Mesendoderm (in vitro differentiated cells): Measurements from ENCODE around the gene STX17.
A peak's percentile ranks its signal among the peaks of the same experiment; 100 is the strongest.

Experiments
- DNase-seq: peaks from one replicate; pipeline ENCODE4 v3.0.0; 2013
- H2AK5ac ChIP-seq: 2 replicates; pipeline ENCODE4 v1.6.1; 2013; ENCODE audit warnings: low read length, inconsistent platforms
- H2BK120ac ChIP-seq: 2 replicates; pipeline ENCODE4 v1.6.1; 2013; ENCODE audit warnings: low read depth, mild to moderate bottlenecking, low read length, moderate library complexity, mixed read lengths
- H2BK15ac ChIP-seq: replicated peaks from 2 replicates; pipeline ENCODE4 v1.6.1; 2013; ENCODE audit warnings: low read depth, mild to moderate bottlenecking, moderate library complexity
- H2BK5ac ChIP-seq: 2 replicates; pipeline ENCODE4 v1.6.1; 2013; ENCODE audit warnings: low read length, inconsistent platforms
- H3K18ac ChIP-seq: 2 replicates; pipeline ENCODE4 v1.6.1; 2013; ENCODE audit warnings: mild to moderate bottlenecking, low read length, mixed read lengths
- H3K23ac ChIP-seq: one replicate; pipeline ENCODE4 v1.6.1; 2013; ENCODE audit warnings: low read length
- H3K27ac ChIP-seq: 2 replicates; pipeline ENCODE4 v1.5.1; 2013; ENCODE audit warnings: low read depth, mild to moderate bottlenecking, inconsistent platforms, low read length, moderate library complexity
- H3K27me3 ChIP-seq: 2 replicates; pipeline ENCODE4 v1.6.1; 2013; ENCODE audit warnings: low read length, control low read depth, mild to moderate bottlenecking, inconsistent platforms; ENCODE audit not compliant: insufficient read depth, poor library complexity
- H3K36me3 ChIP-seq: 2 replicates; pipeline ENCODE4 v1.6.1; 2013; ENCODE audit warnings: low read length, inconsistent platforms; ENCODE audit not compliant: control insufficient read depth, insufficient read depth
- H3K4ac ChIP-seq: one replicate; pipeline ENCODE4 v1.6.1; 2013; ENCODE audit warnings: low read depth, mild to moderate bottlenecking, low read length, moderate library complexity
- H3K4me1 ChIP-seq: 2 replicates; pipeline ENCODE4 v1.6.1; 2013; ENCODE audit warnings: low read depth, low read length, inconsistent platforms; ENCODE audit not compliant: control insufficient read depth
- H3K4me2 ChIP-seq: 2 replicates; pipeline ENCODE4 v1.6.1; 2013; ENCODE audit warnings: low read length
- H3K4me3 ChIP-seq: 2 replicates; pipeline ENCODE4 v1.5.1; 2013; ENCODE audit warnings: mild to moderate bottlenecking, low read length
- H3K56ac ChIP-seq: one replicate; pipeline ENCODE4 v1.6.1; 2013; ENCODE audit warnings: low read length
- H3K79me1 ChIP-seq: 2 replicates; pipeline ENCODE4 v1.6.1; 2013; ENCODE audit warnings: low read length, inconsistent platforms
- H3K79me2 ChIP-seq: 2 replicates; pipeline ENCODE4 v1.6.1; 2013; ENCODE audit warnings: mild to moderate bottlenecking, low read length; ENCODE audit not compliant: control insufficient read depth, insufficient read depth
- H3K9ac ChIP-seq: 2 replicates; pipeline ENCODE4 v1.6.1; 2013; ENCODE audit warnings: low read length, inconsistent platforms
- H4K5ac ChIP-seq: one replicate; pipeline ENCODE4 v1.6.1; 2013; ENCODE audit warnings: low read length
- H4K8ac ChIP-seq: one replicate; pipeline ENCODE4 v1.6.1; 2013; ENCODE audit warnings: low read depth, mild to moderate bottlenecking, control low read depth, low read length, moderate library complexity
- WGBS: extraction: QIAGEN DNeasy Blood & Tissue Kit; methylation state at CpG from one replicate; pipeline ENCODE4 v1.1.7; 2013; ENCODE audit warnings: low lambda C conversion rate, missing lambda C conversion rate; ENCODE audit not compliant: insufficient coverage; ENCODE audit errors: extremely low coverage; 5-methylcytosine and 5-hydroxymethylcytosine counted together

The STX17 gene

DNA sequence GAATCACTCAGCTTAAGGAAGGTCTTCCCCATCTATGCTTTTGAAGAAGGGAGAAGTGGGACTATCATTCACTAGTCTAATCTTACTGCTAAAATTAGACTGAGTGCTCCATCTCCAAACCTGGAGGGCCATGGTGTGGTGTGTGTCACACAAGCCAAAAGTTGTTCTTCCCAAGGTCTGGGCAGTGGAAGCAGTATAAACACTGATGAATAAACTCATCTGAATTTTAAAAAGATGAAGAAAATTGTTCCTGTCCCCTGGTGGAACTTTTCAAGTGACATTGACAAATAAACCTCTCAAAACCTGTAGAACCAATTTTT, 16.2 kb downstream of the STX17 start:
- Histone ChIP-seq H3K27ac (no peak overlapping the region), H2AK5ac (no peak overlapping the region), H4K5ac (no peak overlapping the region), H2BK120ac (no peak overlapping the region), H3K27me3 (no peaks in the 10 kb centered on the region), H3K23ac (no peak overlapping the region), H3K18ac (no peak overlapping the region), H3K4me1 (peaks cover 4% of the 10 kb centered on the region), H3K9ac (no peak overlapping the region), H3K4me2 (no peak overlapping the region), H4K8ac (no peak overlapping the region), H3K4me3 (no peak overlapping the region), H3K79me1 (no peaks in the 10 kb centered on the region), H3K56ac (no peak overlapping the region), H3K36me3 (no peaks in the 10 kb centered on the region), H3K4ac (no peak overlapping the region), H2BK5ac (no peak overlapping the region), H3K79me2 (no peaks in the 10 kb centered on the region), H2BK15ac (no peak overlapping the region)
- DNase-seq: no peak

DNA sequence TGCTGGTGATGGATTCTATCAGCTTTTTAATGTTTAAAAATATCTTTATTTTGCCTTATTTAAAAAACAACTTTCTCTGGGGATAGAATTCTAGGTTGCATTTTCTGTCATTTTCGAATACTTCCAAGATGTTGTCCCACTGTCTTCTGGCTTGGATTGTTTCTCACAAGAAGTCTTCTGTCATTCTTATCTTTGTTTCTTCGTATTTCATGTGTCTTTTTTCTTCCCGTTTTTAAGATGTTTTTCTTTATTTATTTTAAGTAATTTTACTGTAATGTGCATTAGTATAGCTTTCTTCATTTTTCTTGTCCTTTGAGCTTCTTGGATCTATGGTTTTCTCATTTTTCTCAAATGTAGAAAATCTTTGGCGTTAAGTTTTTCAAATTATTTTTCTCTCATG, 19.1 kb downstream of the STX17 start:
- no peak overlapping the region for H2AK5ac ChIP-seq
- no peak overlapping the region for H3K23ac ChIP-seq
- no peak overlapping the region for H2BK15ac ChIP-seq
- H4K8ac ChIP-seq: no peak overlapping the region
- H3K56ac ChIP-seq: no peak overlapping the region
- H3K79me2 ChIP-seq: no peaks in the 10 kb centered on the region
- H3K4ac ChIP-seq: no peak overlapping the region
- H3K27ac ChIP-seq: no peak overlapping the region
- no CpG with 5 or more reads among the region's 4 CpGs for WGBS
- peak; percentile 3 for DNase-seq
- no peak overlapping the region for H3K4me2 ChIP-seq
- no peaks in the 10 kb centered on the region for H3K27me3 ChIP-seq
- no peaks in the 10 kb centered on the region for H3K36me3 ChIP-seq
- H2BK120ac ChIP-seq: no peak overlapping the region
- peaks cover 4% of the 10 kb centered on the region for H3K4me1 ChIP-seq
- H4K5ac ChIP-seq: no peak overlapping the region
- no peak overlapping the region for H3K4me3 ChIP-seq
- H2BK5ac ChIP-seq: no peak overlapping the region
- no peak overlapping the region for H3K18ac ChIP-seq
- no peak overlapping the region for H3K9ac ChIP-seq
- H3K79me1 ChIP-seq: no peaks in the 10 kb centered on the region

DNA sequence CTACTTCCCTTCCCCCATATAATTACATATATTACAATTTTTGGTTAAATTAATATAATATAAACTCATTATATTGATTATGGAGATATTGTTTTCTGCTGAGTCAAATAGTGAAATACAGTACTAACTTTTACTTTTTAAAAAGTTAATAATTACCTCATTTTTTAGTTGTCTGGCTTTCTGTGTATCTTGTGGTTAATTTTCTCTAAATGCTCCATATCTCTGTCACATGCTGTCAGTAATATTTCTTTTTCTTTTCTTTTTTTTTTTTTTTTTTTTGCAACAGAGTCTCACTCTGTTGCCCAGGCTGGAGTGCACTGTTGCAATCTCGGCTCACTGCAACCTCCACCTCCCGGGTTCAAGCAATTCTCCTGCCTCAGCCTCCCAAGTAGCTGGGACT, 23.2 kb downstream of the STX17 start:
- no CpG with 5 or more reads among the region's 2 CpGs for WGBS

DNA sequence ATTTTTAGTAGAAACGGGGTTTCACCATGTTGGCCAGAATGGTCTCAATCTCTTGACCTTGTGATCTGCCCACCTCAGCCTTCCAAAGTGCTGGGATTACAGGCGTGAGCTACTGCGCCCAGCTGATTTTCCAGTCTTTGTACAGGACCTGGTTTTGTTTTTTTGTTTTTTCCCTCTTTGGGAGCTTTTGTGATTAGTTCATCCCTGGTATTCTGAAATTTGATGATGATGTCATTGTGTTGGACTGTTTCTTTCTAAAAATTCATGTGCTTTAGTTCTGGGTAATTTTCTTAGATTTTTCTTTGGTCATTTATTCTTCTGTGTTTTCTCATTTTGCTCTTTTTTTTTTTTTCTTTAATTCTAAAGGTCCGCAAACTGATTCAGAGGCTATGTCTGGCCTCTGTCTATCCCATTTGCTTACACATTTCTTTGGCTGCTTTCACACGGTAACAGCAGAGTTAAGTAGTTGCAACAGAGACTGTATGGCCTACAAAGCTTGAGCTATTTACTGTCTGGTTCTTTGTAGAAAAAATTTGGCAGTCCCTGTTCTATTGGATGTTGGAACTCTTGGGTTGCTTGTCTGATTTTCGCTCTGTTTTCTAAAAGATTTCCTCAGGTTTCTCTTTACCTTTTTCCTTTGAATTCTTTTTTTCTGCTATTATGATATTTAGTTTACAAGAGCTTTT, 24.8 kb downstream of the STX17 start:
- Histone ChIP-seq H3K79me1 (no peaks in the 10 kb centered on the region), H2AK5ac (no peak overlapping the region), H3K27me3 (no peaks in the 10 kb centered on the region), H3K56ac (no peak overlapping the region), H2BK15ac (no peak overlapping the region), H3K23ac (no peak overlapping the region), H3K36me3 (no peaks in the 10 kb centered on the region), H3K4me1 (no peaks in the 10 kb centered on the region), H3K9ac (no peak overlapping the region), H2BK5ac (no peak overlapping the region), H3K18ac (no peak overlapping the region), H2BK120ac (no peak overlapping the region), H4K8ac (no peak overlapping the region), H3K27ac (no peak overlapping the region), H3K4ac (no peak overlapping the region), H4K5ac (no peak overlapping the region), H3K4me3 (no peak overlapping the region), H3K4me2 (no peak overlapping the region), H3K79me2 (no peaks in the 10 kb centered on the region)
- DNase-seq: no peak
- WGBS: no CpG with 5 or more reads among the region's 6 CpGs

More for the DNA sequence above, 23.2 kb downstream of the STX17 start:
- Histone ChIP-seq H4K8ac (no peak overlapping the region), H3K18ac (no peak overlapping the region), H2BK120ac (no peak overlapping the region), H3K4me2 (no peak overlapping the region), H3K56ac (no peak overlapping the region), H3K4ac (no peak overlapping the region), H3K23ac (no peak overlapping the region), H3K4me1 (no peaks in the 10 kb centered on the region), H3K79me2 (no peaks in the 10 kb centered on the region), H3K27ac (no peak overlapping the region), H2AK5ac (no peak overlapping the region), H4K5ac (no peak overlapping the region), H2BK15ac (no peak overlapping the region), H3K4me3 (no peak overlapping the region), H3K27me3 (no peaks in the 10 kb centered on the region), H3K79me1 (no peaks in the 10 kb centered on the region), H2BK5ac (no peak overlapping the region), H3K9ac (no peak overlapping the region), H3K36me3 (no peaks in the 10 kb centered on the region)
- DNase-seq: no peak

DNA sequence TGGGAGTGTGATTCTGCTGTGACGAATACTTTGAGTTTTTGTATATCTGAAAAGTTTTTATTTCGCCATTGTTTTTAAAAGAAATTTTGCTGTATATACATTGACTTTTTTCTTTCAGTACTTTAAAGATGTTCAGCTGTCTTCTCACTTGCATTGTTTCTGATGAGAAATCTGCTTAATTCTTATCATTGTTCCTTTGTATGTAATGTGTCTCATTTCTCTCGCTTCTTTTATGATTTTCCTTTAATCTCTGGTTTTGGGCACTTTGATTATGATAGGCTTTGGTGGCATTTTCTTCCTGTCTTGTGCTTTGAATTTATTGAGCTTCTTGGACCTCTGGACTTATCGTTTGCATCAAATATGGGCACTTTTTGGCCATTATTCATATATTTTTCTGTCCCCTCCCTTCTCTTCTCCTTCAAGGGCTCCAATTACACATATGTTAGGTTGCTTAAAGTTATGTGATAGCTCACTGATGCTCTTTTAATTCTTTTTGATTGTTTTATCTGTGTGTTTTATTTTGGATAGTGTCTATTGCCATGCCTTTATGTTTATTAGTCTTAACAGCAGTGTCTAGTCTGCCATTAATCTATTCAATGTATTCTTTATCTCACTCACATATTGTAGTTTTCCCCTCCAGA, 30.6 kb downstream of the STX17 start:
- no peak for DNase-seq
- no peak overlapping the region for H2BK120ac ChIP-seq
- H3K56ac ChIP-seq: no peak overlapping the region
- no peak overlapping the region for H3K9ac ChIP-seq
- no peaks in the 10 kb centered on the region for H3K27me3 ChIP-seq
- no peak overlapping the region for H3K4ac ChIP-seq
- no peak overlapping the region for H4K5ac ChIP-seq
- H2AK5ac ChIP-seq: no peak overlapping the region
- no peaks in the 10 kb centered on the region for H3K36me3 ChIP-seq
- no peak overlapping the region for H3K27ac ChIP-seq
- no CpG with 5 or more reads among the region's 4 CpGs for WGBS
- H3K23ac ChIP-seq: no peak overlapping the region
- H2BK5ac ChIP-seq: no peak overlapping the region
- no peak overlapping the region for H4K8ac ChIP-seq
- no peaks in the 10 kb centered on the region for H3K79me2 ChIP-seq
- H2BK15ac ChIP-seq: no peak overlapping the region
- no peaks in the 10 kb centered on the region for H3K4me1 ChIP-seq
- H3K18ac ChIP-seq: no peak overlapping the region
- no peaks in the 10 kb centered on the region for H3K79me1 ChIP-seq
- no peak overlapping the region for H3K4me2 ChIP-seq
- H3K4me3 ChIP-seq: no peak overlapping the region

DNA sequence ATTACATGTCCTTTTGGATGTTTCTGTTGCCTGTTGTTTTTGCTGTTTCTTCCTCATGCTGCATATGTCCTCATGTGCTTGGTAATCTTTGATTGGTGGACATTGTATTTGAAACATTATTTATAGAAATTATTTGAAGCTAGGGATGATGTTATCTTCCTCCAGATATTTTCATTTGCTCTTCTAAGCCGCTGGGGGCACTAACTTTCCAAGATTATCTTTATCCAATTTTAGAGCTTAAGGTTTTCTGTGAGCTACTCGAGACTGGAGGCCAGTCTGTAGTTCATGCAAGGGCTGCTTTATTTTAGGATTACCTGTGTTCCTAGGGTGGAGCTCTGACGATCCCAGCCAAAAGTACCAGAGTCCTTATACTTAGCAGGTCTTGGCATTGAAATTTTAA, 40.9 kb downstream of the STX17 start:
- Histone ChIP-seq H3K23ac (no peak overlapping the region), H3K27me3 (no peaks in the 10 kb centered on the region), H3K4me1 (no peaks in the 10 kb centered on the region), H2BK120ac (no peak overlapping the region), H3K9ac (no peak overlapping the region), H3K79me1 (no peaks in the 10 kb centered on the region), H3K27ac (no peak overlapping the region), H3K79me2 (no peaks in the 10 kb centered on the region), H3K4me3 (no peak overlapping the region), H4K8ac (no peak overlapping the region), H3K18ac (no peak overlapping the region), H2AK5ac (no peak overlapping the region), H3K36me3 (no peaks in the 10 kb centered on the region), H3K56ac (no peak overlapping the region), H3K4ac (no peak overlapping the region), H4K5ac (no peak overlapping the region), H3K4me2 (no peak overlapping the region), H2BK15ac (no peak overlapping the region), H2BK5ac (no peak overlapping the region)
- no CpG with 5 or more reads among the region's 3 CpGs for WGBS
- peak; percentile 32 for DNase-seq
